Glomerular visceral epithelial cell (primary cell): Measurements from ENCODE around the gene SQSTM1.

Experiments
- DNase-seq: peaks from one replicate; pipeline ENCODE4 v3.0.0-alpha.2; 2016; ENCODE audit errors: extremely low spot score

The SQSTM1 gene

GRCh38 chr5:179805529-179806249, 15.0 kb upstream of the SQSTM1 start:
- DNase-seq: no peak

- DNase-seq: peak; percentile 85
Measured at GRCh38 chr5:179806250-179807048, 14.3 kb upstream of the SQSTM1 start, which contains the start of gene MGAT4B. Gene MGAT4B, minus strand, starts transcription at chr5:179806866. Its CDS starts 283 bp downstream, at chr5:179806583.

GRCh38 chr5:179812135-179812825, 8.4 kb upstream of the SQSTM1 start:
- no peak for DNase-seq

DNA sequence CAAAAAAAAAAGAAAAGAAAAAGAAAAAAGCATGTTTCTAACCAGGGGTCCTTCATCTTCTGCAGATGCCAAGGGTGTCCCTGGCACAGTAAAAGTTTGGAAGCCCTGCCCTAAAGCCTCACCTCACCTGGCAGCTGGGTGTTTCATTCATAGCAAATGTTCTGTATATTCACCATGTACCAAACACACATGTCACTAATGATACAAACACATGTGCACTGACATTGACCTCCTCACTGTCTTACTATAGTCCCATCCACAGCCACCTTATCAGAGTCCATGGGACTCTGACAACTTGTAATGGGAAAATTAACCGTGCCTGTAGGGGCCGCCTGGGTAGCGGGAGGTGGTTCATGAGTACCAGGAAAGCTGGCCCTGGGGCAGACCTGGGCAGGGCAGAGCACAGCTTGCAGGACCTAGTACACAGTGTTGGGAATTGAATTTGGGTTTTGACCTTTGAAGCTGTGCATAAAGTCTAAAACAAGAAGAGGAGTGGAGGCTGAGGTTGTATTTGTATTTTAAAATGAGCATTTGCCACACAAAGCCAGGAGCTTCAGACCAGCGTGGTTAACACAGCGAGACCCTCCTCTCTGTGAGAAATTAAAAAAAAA, 7.6 kb upstream of the SQSTM1 start:
- no peak for DNase-seq

DNA sequence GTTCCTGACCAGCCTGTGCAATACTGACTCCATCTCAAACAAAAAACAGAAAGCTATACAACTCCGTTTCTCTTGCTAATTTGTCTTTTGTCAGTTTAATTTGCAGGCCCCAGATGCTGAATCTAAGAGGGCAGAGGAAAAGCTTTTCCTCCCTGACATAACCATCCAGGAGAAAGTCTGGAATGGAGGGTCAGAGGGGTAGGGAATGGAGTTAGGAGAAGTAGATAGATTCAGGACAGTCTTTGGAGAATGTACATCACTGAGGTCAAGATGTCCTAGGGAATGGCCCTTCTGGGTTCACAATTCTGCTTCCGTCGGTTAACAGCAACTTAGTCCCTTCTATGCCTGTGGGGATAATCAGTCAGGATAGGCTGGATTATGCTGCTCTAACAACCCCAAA, 6.6 kb upstream of the SQSTM1 start:
- DNase-seq: no peak

DNA sequence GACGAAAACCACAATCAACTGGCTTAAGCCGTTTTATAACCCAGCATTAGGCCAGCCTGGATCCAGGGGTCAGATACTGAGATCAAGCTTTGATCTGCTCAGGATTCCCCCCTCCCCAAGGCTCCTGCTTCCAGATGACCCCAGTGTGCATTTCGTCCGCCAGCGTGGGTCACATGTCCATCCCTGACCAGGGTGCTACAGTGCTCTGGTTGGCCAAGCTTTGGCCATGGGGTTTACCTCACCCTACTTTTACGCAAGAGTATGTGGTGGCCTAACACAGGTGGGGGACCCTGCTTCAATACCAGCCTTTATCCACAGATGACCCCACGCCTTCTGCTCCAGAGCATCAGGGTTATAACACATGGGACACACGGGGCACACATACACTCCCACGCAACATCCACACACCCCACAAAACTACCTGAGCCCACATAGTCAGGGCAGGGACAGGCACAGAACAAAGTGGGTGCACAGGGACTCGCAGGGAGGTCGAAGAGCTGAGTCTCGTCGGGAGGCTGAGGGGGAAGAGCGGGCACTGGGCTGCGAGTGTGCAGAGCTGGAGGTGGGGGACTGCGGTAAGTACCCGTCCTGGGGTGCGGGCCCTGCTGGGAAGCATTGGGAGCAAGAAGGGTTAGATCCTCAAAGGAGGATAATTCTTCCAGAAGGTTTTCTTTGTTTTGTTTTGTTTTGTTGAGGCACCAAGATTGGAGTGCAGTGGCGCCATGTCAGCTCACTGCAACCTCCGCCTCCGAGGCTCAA, 5.0 kb upstream of the SQSTM1 start:
- no peak for DNase-seq

DNA sequence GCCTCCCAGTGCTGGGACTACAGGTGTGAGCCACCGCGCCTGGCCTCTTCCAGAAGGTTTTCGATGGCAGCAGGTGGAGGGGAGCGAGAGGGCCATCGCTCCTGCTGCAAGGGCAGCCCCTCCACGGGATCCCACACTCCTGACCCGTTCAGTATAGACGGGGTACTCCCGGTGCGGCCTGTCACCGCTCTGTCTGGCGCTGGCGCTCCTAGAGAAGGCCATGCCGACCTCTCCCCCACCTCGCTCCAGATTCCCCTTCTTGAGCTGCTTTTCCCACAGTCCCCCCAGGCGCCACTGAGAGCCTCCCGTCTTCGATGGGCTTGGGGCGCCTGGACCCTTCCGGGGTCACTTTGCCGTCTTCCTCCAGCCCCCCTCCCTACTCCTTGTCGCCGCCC, 4.3 kb upstream of the SQSTM1 start:
- DNase-seq: no peak

DNA sequence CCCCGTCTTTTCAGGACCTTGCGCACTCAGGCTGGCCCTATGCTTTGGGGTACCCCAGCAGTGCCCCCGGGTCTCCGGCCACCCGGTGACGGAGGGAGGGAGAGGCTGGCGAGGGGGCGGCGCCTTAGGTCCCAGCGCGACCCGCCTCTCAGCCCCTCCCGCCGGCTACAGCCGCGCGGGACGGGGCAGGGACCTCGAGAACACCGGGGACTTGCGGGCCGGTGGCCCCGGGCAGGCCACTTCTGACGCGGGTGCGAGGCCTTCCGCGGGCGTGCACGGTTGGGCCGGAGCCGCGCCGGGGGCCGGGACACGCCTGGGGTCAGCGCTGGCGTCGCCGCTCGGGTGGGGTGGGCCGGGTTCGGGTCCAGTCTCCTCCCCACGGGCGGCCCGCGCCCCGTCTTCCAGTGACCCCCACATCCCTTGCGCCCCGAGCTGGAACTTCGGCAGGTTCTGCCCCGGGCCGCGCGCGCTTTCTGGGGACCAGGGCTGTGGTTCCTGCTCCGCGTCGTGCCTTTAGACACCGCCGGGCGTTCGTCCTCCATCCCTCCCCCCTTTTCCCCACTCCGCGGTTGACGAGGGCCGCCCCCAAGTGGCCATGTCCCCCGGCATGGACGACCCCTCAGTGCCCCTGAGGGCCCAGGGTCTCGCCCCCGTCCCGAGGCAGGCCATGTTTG, 3.8 kb upstream of the SQSTM1 start:
- DNase-seq: no peak

GRCh38 chr5:179817470-179817840, 3.2 kb upstream of the SQSTM1 start:
- no peak for DNase-seq

- no peak for DNase-seq
Measured at GRCh38 chr5:179817890-179818745, 2.6 kb upstream of the SQSTM1 start.

DNA sequence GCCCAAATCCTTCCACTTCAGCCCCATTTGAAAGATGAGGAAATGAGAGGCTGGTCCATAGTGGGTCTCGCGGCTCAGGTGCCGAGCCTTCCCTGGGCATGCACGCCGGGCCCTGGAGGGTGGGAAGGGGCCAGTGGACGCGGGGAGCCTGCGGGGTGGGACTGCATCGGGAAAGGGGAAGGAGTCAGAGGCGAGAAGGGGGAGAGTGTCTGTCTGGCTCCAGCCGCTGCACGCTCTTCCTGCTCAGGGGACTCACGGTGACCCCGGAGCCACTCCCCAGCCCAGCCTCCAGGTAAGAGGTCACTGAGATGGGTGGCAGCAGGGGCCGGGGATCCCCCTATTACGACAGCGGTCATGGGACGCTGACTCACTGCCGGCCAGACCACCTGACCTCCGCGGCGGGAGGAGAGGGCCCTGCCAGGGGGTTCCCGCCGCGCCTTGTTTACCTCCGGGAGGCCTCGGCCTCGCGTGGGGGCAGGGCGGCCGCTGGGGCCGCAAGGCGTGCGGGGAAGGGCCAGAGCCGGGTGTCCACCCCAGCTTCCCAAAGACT, 1.9 kb upstream of the SQSTM1 start:
- peak; percentile 97 for DNase-seq

DNA sequence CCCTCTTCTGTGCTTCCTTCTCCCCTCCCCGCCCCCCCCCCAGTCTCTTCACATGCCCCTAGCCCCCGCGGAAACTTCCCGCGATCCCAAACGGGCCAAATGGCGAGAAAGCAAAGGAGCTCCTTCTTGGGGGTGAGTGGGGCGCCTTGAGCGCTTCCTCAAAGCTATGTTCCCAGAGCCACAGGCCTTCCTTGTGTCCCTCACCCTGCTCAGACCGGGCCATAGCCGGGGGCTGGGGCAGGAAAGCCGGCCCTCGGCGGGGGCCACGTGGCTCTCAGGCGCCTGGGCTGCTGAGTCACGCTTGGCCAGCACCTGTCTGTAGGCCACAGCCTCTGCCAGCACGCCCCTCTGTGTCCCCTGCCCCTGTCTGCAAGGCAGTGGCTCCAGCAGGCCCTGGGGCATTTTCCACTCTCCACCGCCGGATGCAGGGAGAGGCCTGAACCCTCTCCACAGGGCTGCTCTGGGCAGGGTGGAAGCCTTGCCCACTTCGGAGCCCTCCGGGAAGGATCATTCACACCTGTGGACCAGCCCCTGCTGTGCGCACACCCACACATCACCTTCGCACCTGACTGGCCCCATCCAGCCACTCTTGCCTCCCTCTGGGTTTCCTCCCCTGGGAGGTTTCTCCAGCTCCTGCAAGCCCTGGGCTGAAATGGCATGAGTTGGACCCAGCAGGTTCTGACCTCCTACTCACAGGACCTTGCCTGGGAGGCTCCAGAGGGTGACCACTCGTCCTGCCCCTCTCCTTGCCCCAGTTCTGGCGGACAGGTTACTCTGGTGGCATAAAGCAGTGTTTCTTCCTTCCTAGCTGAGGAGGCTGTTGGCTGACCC, 1.2 kb upstream of the SQSTM1 start:
- peak; percentile 85 for DNase-seq

GRCh38 chr5:179820127-179820482, 600 bp upstream of the SQSTM1 start:
- no peak for DNase-seq

- DNase-seq: peak; percentile 97
Measured at GRCh38 chr5:179821298-179822058, 773 bp downstream of the SQSTM1 start.

GRCh38 chr5:179822059-179822432, 1.3 kb downstream of the SQSTM1 start:
- no peak for DNase-seq

DNA sequence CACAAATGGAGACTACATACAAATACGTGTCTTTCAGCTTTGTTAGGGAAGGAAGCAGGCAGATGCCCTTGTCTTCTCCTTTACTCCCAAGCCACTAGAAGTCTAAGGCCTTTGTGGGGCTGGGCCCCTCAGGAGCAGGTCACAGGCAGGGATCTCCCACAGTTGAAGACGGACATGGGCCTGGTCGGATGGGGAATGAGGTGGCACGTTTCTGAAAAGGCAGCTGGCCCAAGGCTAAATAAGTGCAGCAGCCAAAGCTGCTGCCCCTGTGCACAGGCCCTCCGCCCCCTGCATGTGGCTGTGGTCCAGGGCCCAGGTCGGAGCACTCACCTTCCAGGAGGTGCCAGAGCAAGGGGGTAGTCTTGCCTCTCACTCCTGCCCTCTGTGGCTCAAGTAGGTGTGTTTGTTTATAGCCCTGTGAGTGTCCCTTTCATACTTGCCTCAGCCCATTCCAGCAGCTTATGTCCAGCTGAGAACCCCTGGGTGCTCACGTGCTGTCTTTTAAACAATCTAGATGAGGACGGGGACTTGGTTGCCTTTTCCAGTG, 1.8 kb downstream of the SQSTM1 start:
- DNase-seq: no peak

- DNase-seq: no peak
Measured at GRCh38 chr5:179823937-179824744, 3.4 kb downstream of the SQSTM1 start.
